Measurements from ENCODE around the gene NFATC3. TPM values are rescaled to one million over a fixed set of nuclear protein-coding genes. Genes with fewer than 3 reads are reported as not detected.

Gene NFATC3
- total RNA-seq, 1 donor from 2014 or later = 15.2 TPM

DNA sequence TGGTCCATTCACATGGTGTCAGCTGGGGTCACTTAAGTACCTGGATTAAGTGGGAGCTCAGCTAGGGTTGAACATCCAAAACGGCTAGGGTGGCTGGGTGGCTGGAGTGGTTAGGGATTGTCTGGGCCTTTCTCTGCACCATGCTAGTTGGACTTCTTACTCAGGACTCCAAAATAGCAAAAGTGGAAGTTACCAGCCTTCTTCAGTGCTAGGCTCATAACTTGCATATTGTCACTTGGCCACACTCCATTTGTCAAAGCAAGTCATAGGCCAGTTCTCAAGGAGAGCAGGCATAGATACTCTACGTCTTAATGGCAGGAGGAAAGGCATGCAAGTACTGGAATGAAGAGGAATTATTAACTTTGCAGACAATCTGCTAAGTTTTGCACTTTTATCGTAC, 81.1 kb downstream of the NFATC3 start:
- Histone ChIP-seq H3K27me3 (ENCODE audit: control insufficient read depth, insufficient read depth, low read length) (no peaks in the 10 kb centered on the region), H3K4me3 (ENCODE audit: low read depth, low read length) (no peak overlapping the region), H3K36me3 (ENCODE audit: control insufficient read depth, insufficient read depth, low read length) (no peaks in the 10 kb centered on the region)
- TF ChIP-seq, protein P1, sequence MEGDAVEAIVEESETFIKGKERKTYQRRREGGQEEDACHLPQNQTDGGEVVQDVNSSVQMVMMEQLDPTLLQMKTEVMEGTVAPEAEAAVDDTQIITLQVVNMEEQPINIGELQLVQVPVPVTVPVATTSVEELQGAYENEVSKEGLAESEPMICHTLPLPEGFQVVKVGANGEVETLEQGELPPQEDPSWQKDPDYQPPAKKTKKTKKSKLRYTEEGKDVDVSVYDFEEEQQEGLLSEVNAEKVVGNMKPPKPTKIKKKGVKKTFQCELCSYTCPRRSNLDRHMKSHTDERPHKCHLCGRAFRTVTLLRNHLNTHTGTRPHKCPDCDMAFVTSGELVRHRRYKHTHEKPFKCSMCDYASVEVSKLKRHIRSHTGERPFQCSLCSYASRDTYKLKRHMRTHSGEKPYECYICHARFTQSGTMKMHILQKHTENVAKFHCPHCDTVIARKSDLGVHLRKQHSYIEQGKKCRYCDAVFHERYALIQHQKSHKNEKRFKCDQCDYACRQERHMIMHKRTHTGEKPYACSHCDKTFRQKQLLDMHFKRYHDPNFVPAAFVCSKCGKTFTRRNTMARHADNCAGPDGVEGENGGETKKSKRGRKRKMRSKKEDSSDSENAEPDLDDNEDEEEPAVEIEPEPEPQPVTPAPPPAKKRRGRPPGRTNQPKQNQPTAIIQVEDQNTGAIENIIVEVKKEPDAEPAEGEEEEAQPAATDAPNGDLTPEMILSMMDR (IDR thresholded peaks at IDR 0.05; ENCODE audit: insufficient read depth, low read length, poor library complexity, severe bottlenecking) = no peak
- no peak for DNase-seq (ENCODE audit: low read depth)

DNA sequence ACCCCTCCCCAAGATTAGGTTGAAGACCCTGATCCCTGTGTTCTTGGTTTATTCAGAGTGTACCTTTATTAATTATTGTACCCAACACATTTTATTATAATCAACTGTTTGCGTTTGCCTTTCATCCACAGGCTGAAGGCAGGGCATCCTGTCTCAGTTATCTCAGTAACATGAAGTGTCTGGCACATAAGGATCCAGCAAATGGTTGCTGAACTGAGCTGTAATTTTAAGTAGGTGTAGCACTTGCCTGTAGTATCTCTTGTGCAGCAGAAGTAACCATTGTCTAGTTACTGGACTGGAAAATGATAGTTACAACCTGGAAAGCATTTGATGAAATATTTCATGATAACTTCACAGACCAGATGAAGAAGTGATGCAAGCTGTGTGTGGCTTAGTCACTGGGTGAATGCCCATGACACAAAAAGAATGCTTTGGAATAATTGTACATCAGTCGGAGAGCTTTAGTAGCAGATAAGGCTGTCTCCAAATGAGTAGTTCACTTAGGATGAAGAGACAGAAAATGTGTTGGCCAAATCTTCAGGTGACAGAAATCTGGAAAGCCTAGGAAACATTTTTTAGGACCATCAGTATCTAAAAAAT, 94.1 kb downstream of the NFATC3 start:
- DNase-seq (ENCODE audit: low read depth) = no peak
- TF ChIP-seq, protein P1 (IDR thresholded peaks at IDR 0.05; ENCODE audit: insufficient read depth, low read length, poor library complexity, severe bottlenecking) = no peak
- H3K36me3 ChIP-seq (ENCODE audit: control insufficient read depth, insufficient read depth, low read length) = no peaks in the 10 kb centered on the region
- H3K4me3 ChIP-seq (ENCODE audit: low read depth, low read length) = no peak overlapping the region
- H3K27me3 ChIP-seq (ENCODE audit: control insufficient read depth, insufficient read depth, low read length) = no peaks in the 10 kb centered on the region

DNA sequence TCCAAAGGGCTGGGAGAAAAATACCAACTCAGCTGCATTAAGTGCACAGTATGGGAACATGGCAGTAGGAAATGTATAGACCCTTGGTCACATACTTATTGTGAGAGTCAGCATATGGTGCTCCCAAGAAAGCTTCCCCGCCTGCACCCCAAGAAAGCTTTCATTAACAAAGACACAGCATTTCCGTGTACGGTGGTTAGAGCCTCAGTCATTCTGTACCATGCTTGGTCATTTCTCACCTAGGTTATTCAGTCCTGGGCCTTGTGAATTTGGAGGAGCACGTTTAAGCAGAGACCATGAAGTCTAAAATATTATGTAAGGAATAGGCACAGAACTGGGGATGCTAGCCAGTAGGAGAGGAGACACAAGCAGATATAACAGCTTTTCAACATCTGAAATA, 94.7 kb downstream of the NFATC3 start:
- Histone ChIP-seq H3K36me3 (ENCODE audit: control insufficient read depth, insufficient read depth, low read length) (no peaks in the 10 kb centered on the region), H3K4me3 (ENCODE audit: low read depth, low read length) (no peak overlapping the region), H3K27me3 (ENCODE audit: control insufficient read depth, insufficient read depth, low read length) (no peaks in the 10 kb centered on the region)
- no peak for DNase-seq (ENCODE audit: low read depth)
- TF ChIP-seq, protein P1 (IDR thresholded peaks at IDR 0.05; ENCODE audit: insufficient read depth, low read length, poor library complexity, severe bottlenecking) = no peak

DNA sequence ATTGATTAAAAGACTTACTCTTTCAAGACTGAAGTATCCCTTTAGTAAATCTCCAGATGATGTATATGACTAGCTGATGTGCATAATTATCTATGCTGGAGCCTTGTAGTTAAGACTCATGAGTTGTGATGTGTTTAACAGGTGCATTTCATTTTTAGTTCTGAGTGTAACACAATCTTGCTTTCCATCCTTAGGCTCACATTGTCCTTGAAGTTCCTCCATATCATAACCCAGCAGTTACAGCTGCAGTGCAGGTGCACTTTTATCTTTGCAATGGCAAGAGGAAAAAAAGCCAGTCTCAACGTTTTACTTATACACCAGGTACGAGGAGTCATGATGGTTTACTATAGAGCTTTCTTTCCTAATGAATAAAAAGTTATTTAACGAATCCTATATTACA, 97.9 kb downstream of the NFATC3 start:
- Histone ChIP-seq H3K4me3 (ENCODE audit: low read depth, low read length) (no peak overlapping the region), H3K36me3 (ENCODE audit: control insufficient read depth, insufficient read depth, low read length) (no peaks in the 10 kb centered on the region), H3K27me3 (ENCODE audit: control insufficient read depth, insufficient read depth, low read length) (no peaks in the 10 kb centered on the region)
- TF ChIP-seq, protein P1 (IDR thresholded peaks at IDR 0.05; ENCODE audit: insufficient read depth, low read length, poor library complexity, severe bottlenecking) = no peak
- DNase-seq (ENCODE audit: low read depth) = no peak

DNA sequence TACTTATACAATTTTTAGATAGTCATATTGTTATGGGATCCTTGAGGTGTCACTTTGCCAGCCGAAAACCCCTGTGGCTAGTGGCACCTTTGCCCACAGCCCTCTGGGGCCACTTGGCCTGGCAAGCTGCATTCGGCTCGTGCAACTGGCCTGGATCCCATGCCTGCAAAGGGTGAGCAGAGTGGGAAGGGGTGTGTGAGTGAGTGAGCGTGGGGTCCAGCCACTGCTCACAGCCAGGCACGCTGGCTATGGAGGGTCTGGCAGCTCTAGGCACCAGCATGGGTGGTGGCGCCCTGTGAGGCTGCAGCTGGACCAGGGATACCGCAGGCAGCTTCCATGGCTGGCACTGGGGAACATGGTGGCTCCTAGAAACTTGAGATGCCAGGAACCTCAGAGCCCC, 101.7 kb downstream of the NFATC3 start:
- H3K4me3 ChIP-seq (ENCODE audit: low read depth, low read length) = no peak overlapping the region
- no peak for DNase-seq (ENCODE audit: low read depth)
- TF ChIP-seq, protein P1 (IDR thresholded peaks at IDR 0.05; ENCODE audit: insufficient read depth, low read length, poor library complexity, severe bottlenecking) = no peak
- H3K36me3 ChIP-seq (ENCODE audit: control insufficient read depth, insufficient read depth, low read length) = no peaks in the 10 kb centered on the region
- H3K27me3 ChIP-seq (ENCODE audit: control insufficient read depth, insufficient read depth, low read length) = no peaks in the 10 kb centered on the region

DNA sequence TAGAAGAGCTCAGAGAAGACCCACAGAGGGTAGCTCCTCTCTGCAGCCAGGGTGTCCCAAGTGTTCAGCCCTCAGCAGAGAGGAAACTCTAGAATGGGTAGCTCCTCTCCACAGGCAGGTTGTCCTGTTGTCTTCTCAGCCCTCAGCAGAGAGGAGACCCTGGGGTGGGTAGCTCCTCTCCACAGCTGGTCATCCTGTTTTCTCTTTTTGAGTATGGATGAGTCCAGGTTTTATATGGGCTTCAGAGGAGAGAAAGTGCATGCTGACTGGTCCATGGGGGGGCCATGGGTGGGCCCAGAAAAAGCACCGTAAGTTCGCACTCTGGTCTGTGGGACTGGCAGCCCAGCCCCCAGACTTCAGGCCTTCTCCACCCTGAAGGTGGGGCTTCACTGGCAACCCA, 102.3 kb downstream of the NFATC3 start:
- TF ChIP-seq, protein P1 (IDR thresholded peaks at IDR 0.05; ENCODE audit: insufficient read depth, low read length, poor library complexity, severe bottlenecking) = no peak
- Histone ChIP-seq H3K36me3 (ENCODE audit: control insufficient read depth, insufficient read depth, low read length) (no peaks in the 10 kb centered on the region), H3K4me3 (ENCODE audit: low read depth, low read length) (no peak overlapping the region), H3K27me3 (ENCODE audit: control insufficient read depth, insufficient read depth, low read length) (no peaks in the 10 kb centered on the region)
- DNase-seq (ENCODE audit: low read depth) = no peak

Data from kidney epithelial cell (primary cell).